GM12892 (cell line): ENCODE results near the gene STEAP2.

Experiments
- POLR2A ChIP-seq: IDR thresholded peaks from 2 replicates; pipeline ENCODE4 v1.6.1; 2011; ENCODE audit warnings: low read depth, low read length, control low read depth
- POLR2AphosphoS5 ChIP-seq: IDR thresholded peaks from 2 replicates; pipeline ENCODE4 v1.6.1; 2011; ENCODE audit warnings: low read depth, low read length, control low read depth

GRCh38 chr7:90246171-90246570, 34.6 kb downstream of the STEAP2 start:
- no peak for TF ChIP-seq POLR2A
- TF ChIP-seq POLR2AphosphoS5, result no peak
